Activated CD8-positive, alpha-beta T cell treated with anti-CD3 and anti-CD28 coated beads for 36 hours (primary cell): Measurements from ENCODE around the gene GPC6. TPM values are rescaled to one million over a fixed set of nuclear protein-coding genes. Genes with fewer than 3 reads are reported as not detected.

Experiments
- ATAC-seq: fragments of 200-7000 bp; cut with Tn5 transposase; one replicate; pipeline ENCODE4 v1.10.0; 2021; ENCODE audit warnings: mild to moderate bottlenecking, moderate library complexity
- CTCF ChIA-PET: fragments of 350-600 bp; sonication (Branson Sonifier 250); formaldehyde crosslinking; loops from one replicate; lab custom pipeline; 2021; ENCODE audit warnings: antibody characterized with exemption; lab: Charles Lee
- POLR2A ChIA-PET: fragments of 350-600 bp; sonication (Branson Sonifier 250); formaldehyde crosslinking; loops from one replicate; lab custom pipeline; 2021; ENCODE audit warnings: antibody characterized with exemption; lab: Charles Lee
- DNase-seq: peaks from one replicate; pipeline ENCODE4 v3.0.0-alpha.2; 2020
- H3K27ac Mint-ChIP-seq: one replicate; pipeline ENCODE4 v1.8.0; 2021; ENCODE audit warnings: mild to moderate bottlenecking, mixed read lengths
- H3K27me3 Mint-ChIP-seq: one replicate; pipeline ENCODE4 v1.8.0; 2021; ENCODE audit warnings: mixed read lengths
- H3K36me3 Mint-ChIP-seq: one replicate; pipeline ENCODE4 v1.8.0; 2021; ENCODE audit warnings: low read depth, mixed read lengths
- H3K4me1 Mint-ChIP-seq: one replicate; pipeline ENCODE4 v1.8.0; 2021; ENCODE audit warnings: low read depth, mixed read lengths
- H3K4me3 Mint-ChIP-seq: one replicate; pipeline ENCODE4 v1.8.0; 2021; ENCODE audit warnings: mild to moderate bottlenecking, moderate library complexity, mixed read lengths
- H3K9me3 Mint-ChIP-seq: one replicate; pipeline ENCODE4 v1.8.0; 2021; ENCODE audit warnings: mixed read lengths
- intact Hi-C: fragments of 100-400 bp; cut with micrococcal nuclease; formaldehyde crosslinking; loops from one replicate; pipeline ENCODE4 v1.10.0; 2022
- total RNA-seq, 2 experiments: library from RNA; stranded (reverse); gene quantifications; one replicate each; pipeline ENCODE4 v1.2.3, GENCODE V29; 2021
- TF ChIP-seq, protein P1 (sequence below): fragments of 200-600 bp; IDR thresholded peaks from one replicate; pipeline ENCODE4 v1.8.0; 2022; ENCODE audit warnings: antibody characterized with exemption, mild to moderate bottlenecking

The GPC6 gene
- total RNA-seq, 2 experiments from 2014 or later: not detected

DNA sequence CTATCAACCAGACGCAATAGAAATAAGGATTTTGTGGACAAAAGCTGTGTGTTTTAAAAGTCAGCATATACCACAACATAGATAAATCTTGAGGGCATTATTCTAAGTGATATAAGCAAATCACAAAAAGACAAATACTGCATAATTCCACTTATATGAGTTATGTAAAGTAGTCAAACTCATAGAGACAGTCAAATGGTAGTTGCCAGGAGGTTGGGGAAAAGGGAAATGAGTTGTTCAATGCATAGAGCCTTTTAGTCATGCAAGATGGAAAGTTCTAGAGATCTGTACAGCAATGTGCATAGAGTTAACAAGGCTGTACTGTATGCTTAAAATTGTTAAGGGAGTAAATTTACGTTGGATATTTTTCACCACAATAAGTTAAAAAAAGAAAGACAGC, 1008.1 kb downstream of the GPC6 start:
- ATAC-seq: no peak
- Mint-ChIP-seq H3K4me3 (no peak overlapping the region), H3K4me1 (peaks cover 36% of the 10 kb centered on the region), H3K27ac (no peak overlapping the region), H3K9me3 (no peaks in the 10 kb centered on the region), H3K27me3 (no peaks in the 10 kb centered on the region), H3K36me3 (no peaks in the 10 kb centered on the region)
- TF ChIP-seq, protein P1, sequence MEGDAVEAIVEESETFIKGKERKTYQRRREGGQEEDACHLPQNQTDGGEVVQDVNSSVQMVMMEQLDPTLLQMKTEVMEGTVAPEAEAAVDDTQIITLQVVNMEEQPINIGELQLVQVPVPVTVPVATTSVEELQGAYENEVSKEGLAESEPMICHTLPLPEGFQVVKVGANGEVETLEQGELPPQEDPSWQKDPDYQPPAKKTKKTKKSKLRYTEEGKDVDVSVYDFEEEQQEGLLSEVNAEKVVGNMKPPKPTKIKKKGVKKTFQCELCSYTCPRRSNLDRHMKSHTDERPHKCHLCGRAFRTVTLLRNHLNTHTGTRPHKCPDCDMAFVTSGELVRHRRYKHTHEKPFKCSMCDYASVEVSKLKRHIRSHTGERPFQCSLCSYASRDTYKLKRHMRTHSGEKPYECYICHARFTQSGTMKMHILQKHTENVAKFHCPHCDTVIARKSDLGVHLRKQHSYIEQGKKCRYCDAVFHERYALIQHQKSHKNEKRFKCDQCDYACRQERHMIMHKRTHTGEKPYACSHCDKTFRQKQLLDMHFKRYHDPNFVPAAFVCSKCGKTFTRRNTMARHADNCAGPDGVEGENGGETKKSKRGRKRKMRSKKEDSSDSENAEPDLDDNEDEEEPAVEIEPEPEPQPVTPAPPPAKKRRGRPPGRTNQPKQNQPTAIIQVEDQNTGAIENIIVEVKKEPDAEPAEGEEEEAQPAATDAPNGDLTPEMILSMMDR: no peak
- no peak for DNase-seq
- intact Hi-C loops: loop anchor here (5.0 kb wide), 2 partner anchors 93 to 183 kb away; no protein-coding TSS in a partner anchor
- ChIA-PET CTCF (no interaction called here), POLR2A (no interaction called here)

DNA sequence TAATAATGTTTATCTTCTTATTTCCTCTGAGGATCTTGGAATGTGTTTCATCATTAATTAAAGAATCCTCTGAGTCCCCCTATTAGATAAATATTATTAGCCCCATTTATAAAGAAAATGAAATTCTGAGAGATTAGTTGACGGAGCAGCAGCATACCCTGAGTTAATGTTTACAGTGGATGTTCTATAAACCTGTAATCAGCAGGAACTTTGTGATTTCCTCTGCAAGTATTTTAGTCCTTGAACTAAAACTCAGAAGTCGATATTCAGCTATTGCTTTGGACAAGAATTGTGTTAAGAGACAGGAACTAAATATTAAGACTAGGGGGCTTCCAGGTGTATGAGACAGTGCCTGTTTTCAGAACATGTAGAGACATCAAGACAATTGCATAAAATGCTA, 1009.5 kb downstream of the GPC6 start:
- ATAC-seq (no peak), DNase-seq (no peak)
- Mint-ChIP-seq H3K9me3 (no peaks in the 10 kb centered on the region), H3K4me3 (no peak overlapping the region), H3K4me1 (peaks cover 37% of the 10 kb centered on the region), H3K27ac (no peak overlapping the region), H3K27me3 (no peaks in the 10 kb centered on the region), H3K36me3 (no peaks in the 10 kb centered on the region)
- TF ChIP-seq, protein P1: no peak
- POLR2A ChIA-PET: interaction anchor here (0.6 to 0.8 kb wide), 2 partner anchors 12 to 826 kb away, joined by 3 read pairs; no protein-coding TSS in a partner anchor
- CTCF ChIA-PET: no interaction called here
- intact Hi-C loops: loop anchor here (5.0 kb wide), 2 partner anchors 91 to 181 kb away; no protein-coding TSS in a partner anchor

DNA sequence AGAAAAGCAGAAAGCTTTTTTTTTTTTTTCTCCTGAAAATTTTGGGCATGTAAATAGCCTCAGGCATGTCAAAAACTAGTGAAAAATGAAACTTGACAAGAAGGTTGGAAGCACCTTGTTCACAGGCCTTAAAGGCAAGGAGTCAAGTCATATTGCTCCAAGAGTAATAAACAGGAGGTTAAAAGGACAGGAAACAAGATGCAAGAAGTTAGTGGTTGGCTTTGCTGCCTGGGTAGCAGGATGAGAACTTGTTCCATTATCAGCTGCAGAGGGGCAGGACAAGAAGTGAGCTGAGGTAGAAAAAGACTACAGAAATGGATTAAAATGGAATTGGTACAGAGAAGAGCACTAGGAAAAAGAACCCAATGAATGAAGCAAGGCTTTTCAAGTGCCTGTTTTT, 1010.3 kb downstream of the GPC6 start:
- Mint-ChIP-seq H3K4me3 (no peak overlapping the region), H3K4me1 (peaks cover 37% of the 10 kb centered on the region), H3K9me3 (no peaks in the 10 kb centered on the region), H3K27me3 (no peaks in the 10 kb centered on the region), H3K36me3 (no peaks in the 10 kb centered on the region), H3K27ac (no peak overlapping the region)
- CTCF ChIA-PET: no interaction called here
- peak; percentile 15 for DNase-seq
- TF ChIP-seq, protein P1: no peak
- peak; percentile 68 for ATAC-seq
- intact Hi-C loops: loop anchor here (5.0 kb wide), 2 partner anchors 90 to 180 kb away; no protein-coding TSS in a partner anchor
- POLR2A ChIA-PET: no interaction called here

DNA sequence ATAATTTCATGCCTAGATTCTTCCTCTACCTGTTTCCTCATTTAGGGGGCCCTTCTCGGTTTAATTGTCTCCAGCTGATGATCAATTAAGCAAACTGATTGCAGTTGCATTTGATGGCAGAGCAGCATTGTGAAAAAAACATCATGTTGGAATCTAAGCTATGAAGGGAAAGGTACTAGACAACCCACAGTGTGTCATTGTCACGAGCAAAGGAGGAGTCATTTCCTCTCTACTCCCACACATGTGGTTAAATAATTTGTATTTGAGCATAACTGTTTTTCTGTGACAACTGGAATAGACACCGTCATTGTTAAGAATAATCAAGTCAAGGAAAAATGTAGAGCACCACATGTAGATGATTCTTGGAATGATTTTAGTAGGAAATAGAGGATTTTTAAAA, 1012.5 kb downstream of the GPC6 start:
- H3K4me1 Mint-ChIP-seq: peaks cover 43% of the 10 kb centered on the region
- TF ChIP-seq, protein P1: no peak
- no peaks in the 10 kb centered on the region for H3K36me3 Mint-ChIP-seq
- no peak overlapping the region for H3K27ac Mint-ChIP-seq
- ChIA-PET POLR2A (no interaction called here), CTCF (interaction anchor here (1.2 to 1.8 kb wide), 3 partner anchors 33 to 123 kb away, joined by 3 to 6 read pairs (median 3); no protein-coding TSS in a partner anchor)
- intact Hi-C loops: loop anchor here (5.0 kb wide), 2 partner anchors 88 to 178 kb away; no protein-coding TSS in a partner anchor
- ATAC-seq: peak; percentile 72
- H3K4me3 Mint-ChIP-seq: no peak overlapping the region
- no peaks in the 10 kb centered on the region for H3K9me3 Mint-ChIP-seq
- no peaks in the 10 kb centered on the region for H3K27me3 Mint-ChIP-seq
- DNase-seq: peak; percentile 42

DNA sequence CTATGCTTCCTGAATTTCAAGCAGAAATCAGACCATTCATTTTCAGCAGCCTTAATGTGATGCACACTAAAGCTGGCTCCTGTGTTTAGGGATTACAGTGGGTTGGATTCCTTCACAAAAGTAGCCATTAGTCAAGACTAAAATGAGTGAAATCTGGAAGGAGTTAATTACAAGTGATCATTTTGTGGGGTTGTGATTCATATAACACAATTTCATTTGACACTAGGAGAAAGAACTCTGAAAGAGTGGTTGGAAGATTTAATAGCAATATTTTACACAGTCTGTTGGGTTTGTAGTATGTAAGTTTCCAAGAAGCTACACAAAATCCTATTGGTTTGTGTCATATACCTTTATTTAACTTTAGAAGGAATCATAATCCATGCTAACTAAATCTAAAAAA, 1015.9 kb downstream of the GPC6 start:
- peaks cover 2% of the 10 kb centered on the region for H3K27me3 Mint-ChIP-seq
- CTCF ChIA-PET: no interaction called here
- H3K4me1 Mint-ChIP-seq: peaks cover 28% of the 10 kb centered on the region
- no peak overlapping the region for H3K27ac Mint-ChIP-seq
- TF ChIP-seq, protein P1: no peak
- H3K9me3 Mint-ChIP-seq: peaks cover 11% of the 10 kb centered on the region
- DNase-seq (no peak), ATAC-seq (no peak)
- H3K4me3 Mint-ChIP-seq: no peak overlapping the region
- intact Hi-C loops: no loop called here
- POLR2A ChIA-PET: no interaction called here
- H3K36me3 Mint-ChIP-seq: no peaks in the 10 kb centered on the region
